BE2C (cell line): ENCODE data around the gene MYO18B.

ENCODE experiments used
- DNase-seq: peaks from one replicate; pipeline ENCODE4 v3.0.0-alpha.2; 2020
- H3K27me3 ChIP-seq: fragments of 250-450 bp; sonication (Bioruptor Pico); 2 replicates; pipeline ENCODE4 v1.5.1; 2020; ENCODE audit warnings: mild to moderate bottlenecking
- H3K36me3 ChIP-seq: fragments of 250-450 bp; sonication (Bioruptor Pico); 2 replicates; pipeline ENCODE4 v1.5.1; 2020; ENCODE audit warnings: mild to moderate bottlenecking
- H3K4me1 ChIP-seq: fragments of 250-450 bp; sonication (Bioruptor Pico); 2 replicates; pipeline ENCODE4 v1.5.1; 2020
- H3K4me3 ChIP-seq: 2 replicates; pipeline ENCODE4 v1.5.1; 2011; ENCODE audit warnings: low read depth, low read length
- H3K9me3 ChIP-seq: fragments of 250-450 bp; sonication (Bioruptor Pico); 2 replicates; pipeline ENCODE4 v1.5.1; 2020
- TF ChIP-seq, protein P1 (sequence below): IDR thresholded peaks from 2 replicates; pipeline ENCODE4 v1.5.1; 2012; ENCODE audit warnings: mild to moderate bottlenecking, low read depth, low read length

Gene MYO18B

GRCh38 chr22:25716637-25717036 is 25.4 kb upstream of the MYO18B start:
- no peak for DNase-seq
- Histone ChIP-seq H3K4me1 (no peaks in the 10 kb centered on the region; the same call in 1 of the 2 replicates), H3K4me3 (no peak overlapping the region), H3K27me3 (no peaks in the 10 kb centered on the region), H3K9me3 (no peaks in the 10 kb centered on the region), H3K36me3 (peaks cover 94% of the 10 kb centered on the region)
- TF ChIP-seq, protein P1, sequence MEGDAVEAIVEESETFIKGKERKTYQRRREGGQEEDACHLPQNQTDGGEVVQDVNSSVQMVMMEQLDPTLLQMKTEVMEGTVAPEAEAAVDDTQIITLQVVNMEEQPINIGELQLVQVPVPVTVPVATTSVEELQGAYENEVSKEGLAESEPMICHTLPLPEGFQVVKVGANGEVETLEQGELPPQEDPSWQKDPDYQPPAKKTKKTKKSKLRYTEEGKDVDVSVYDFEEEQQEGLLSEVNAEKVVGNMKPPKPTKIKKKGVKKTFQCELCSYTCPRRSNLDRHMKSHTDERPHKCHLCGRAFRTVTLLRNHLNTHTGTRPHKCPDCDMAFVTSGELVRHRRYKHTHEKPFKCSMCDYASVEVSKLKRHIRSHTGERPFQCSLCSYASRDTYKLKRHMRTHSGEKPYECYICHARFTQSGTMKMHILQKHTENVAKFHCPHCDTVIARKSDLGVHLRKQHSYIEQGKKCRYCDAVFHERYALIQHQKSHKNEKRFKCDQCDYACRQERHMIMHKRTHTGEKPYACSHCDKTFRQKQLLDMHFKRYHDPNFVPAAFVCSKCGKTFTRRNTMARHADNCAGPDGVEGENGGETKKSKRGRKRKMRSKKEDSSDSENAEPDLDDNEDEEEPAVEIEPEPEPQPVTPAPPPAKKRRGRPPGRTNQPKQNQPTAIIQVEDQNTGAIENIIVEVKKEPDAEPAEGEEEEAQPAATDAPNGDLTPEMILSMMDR, result no peak

DNA sequence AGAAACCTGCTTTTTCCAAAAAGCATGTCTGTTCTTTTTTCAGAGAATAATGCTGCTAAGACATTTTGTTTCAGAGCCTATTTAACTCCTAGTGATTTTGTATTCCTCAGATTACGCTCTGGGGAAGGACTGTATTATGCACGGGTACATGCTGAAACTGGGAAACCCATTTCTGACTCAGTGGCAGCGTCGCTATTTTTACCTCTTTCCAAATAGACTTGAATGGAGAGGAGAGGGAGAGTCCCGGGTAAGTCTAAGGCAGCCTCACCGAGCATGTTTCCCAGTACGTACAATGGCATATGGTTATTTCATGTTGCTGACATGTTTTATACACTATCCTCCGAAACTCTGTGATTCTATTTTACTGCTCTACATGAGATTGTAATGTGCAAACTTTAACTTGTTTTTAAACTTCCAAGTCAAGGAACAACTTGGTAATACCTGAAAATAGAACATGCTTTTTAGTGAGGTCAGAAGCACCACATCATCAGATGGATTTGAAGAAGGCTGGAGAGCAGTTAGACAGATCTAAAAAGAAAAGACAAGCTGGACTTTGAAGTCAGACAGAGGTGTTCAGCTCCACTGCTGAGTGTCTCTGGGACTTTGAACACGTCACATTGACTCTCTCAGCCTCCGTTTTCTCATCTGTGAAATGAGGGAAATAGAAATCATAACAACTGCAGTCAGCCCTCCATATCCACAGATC is 23.7 kb upstream of the MYO18B start:
- Histone ChIP-seq H3K4me3 (no peak overlapping the region), H3K4me1 (no peaks in the 10 kb centered on the region; the same call in 1 of the 2 replicates), H3K27me3 (no peaks in the 10 kb centered on the region), H3K9me3 (no peaks in the 10 kb centered on the region), H3K36me3 (peaks cover 93% of the 10 kb centered on the region)
- DNase-seq, result no peak
- TF ChIP-seq, protein P1, result no peak

GRCh38 chr22:25722223-25722622 is 19.8 kb upstream of the MYO18B start:
- H3K4me3 ChIP-seq, result no peak overlapping the region
- peaks cover 5% of the 10 kb centered on the region; the same call in 1 of the 2 replicates for H3K4me1 ChIP-seq
- DNase-seq, result no peak
- peaks cover 60% of the 10 kb centered on the region for H3K36me3 ChIP-seq
- TF ChIP-seq, protein P1, result no peak
- no peaks in the 10 kb centered on the region for H3K27me3 ChIP-seq
- no peaks in the 10 kb centered on the region for H3K9me3 ChIP-seq

GRCh38 chr22:25722626-25723025 is 19.4 kb upstream of the MYO18B start:
- peaks cover 56% of the 10 kb centered on the region for H3K36me3 ChIP-seq
- no peaks in the 10 kb centered on the region for H3K9me3 ChIP-seq
- no peak overlapping the region for H3K4me3 ChIP-seq
- TF ChIP-seq, protein P1, result no peak
- DNase-seq, result no peak
- peaks cover 5% of the 10 kb centered on the region; the same call in 1 of the 2 replicates for H3K4me1 ChIP-seq
- no peaks in the 10 kb centered on the region for H3K27me3 ChIP-seq

- no peak for DNase-seq
- peaks cover 9% of the 10 kb centered on the region; the same call in 1 of the 2 replicates for H3K4me1 ChIP-seq
- peaks cover 26% of the 10 kb centered on the region for H3K36me3 ChIP-seq
- H3K4me3 ChIP-seq, result no peak overlapping the region
- TF ChIP-seq, protein P1, result no peak
- no peaks in the 10 kb centered on the region for H3K27me3 ChIP-seq
- no peaks in the 10 kb centered on the region for H3K9me3 ChIP-seq
Observed at GRCh38 chr22:25726241-25726640, 15.7 kb upstream of the MYO18B start.

- Histone ChIP-seq H3K4me3 (no peak overlapping the region), H3K27me3 (no peaks in the 10 kb centered on the region), H3K4me1 (peaks cover 9% of the 10 kb centered on the region; the same call in 1 of the 2 replicates), H3K9me3 (no peaks in the 10 kb centered on the region), H3K36me3 (peaks cover 8% of the 10 kb centered on the region)
- TF ChIP-seq, protein P1, result no peak
- DNase-seq, result no peak
Observed at GRCh38 chr22:25728071-25728470, 13.9 kb upstream of the MYO18B start.
